ENCODE data around the gene NANOS1. TPM values are rescaled to one million over a fixed set of nuclear protein-coding genes. Genes with fewer than 3 reads are reported as not detected.

NANOS1 gene
- total and polyA plus RNA-seq, 9 of the 15 experiments (the other 6 are each of a cell fraction or from before 2014, with no cell fraction given) = 0.14 to 1.6 (median 0.83) TPM; not detected in 1

GRCh38 chr10:119061926-119062325, 32.4 kb downstream of the NANOS1 start:
- no peak overlapping the region for H3K9ac ChIP-seq (ENCODE audit: insufficient read depth in 1 of 2, low read depth in 2 of 2, low read length in 2 of 2)
- no peak overlapping the region for H3K4me2 ChIP-seq (ENCODE audit: insufficient read depth, low read length)
- TF ChIP-seq, protein P1, sequence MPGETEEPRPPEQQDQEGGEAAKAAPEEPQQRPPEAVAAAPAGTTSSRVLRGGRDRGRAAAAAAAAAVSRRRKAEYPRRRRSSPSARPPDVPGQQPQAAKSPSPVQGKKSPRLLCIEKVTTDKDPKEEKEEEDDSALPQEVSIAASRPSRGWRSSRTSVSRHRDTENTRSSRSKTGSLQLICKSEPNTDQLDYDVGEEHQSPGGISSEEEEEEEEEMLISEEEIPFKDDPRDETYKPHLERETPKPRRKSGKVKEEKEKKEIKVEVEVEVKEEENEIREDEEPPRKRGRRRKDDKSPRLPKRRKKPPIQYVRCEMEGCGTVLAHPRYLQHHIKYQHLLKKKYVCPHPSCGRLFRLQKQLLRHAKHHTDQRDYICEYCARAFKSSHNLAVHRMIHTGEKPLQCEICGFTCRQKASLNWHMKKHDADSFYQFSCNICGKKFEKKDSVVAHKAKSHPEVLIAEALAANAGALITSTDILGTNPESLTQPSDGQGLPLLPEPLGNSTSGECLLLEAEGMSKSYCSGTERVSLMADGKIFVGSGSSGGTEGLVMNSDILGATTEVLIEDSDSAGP (CRISPR knock-in tag; IDR thresholded peaks at IDR 0.05) = no peak
- 0 out of 2 replicates have a peak, but pooled peaks have one; percentile 10 for TF ChIP-seq POLR2A (conservative IDR thresholded peaks at IDR 0.05)
- intact Hi-C loops (cut with micrococcal nuclease) = no loop called here
- in situ Hi-C loops (cut with MboI) = no loop called here
- no peak overlapping the region for H3K4me3 ChIP-seq
- CTCF ChIA-PET (ENCODE audit: low intra/inter-chr PET ratio) = no interaction called here
- no peak overlapping the region for H2AFZ ChIP-seq (ENCODE audit: low read depth, low read length)
- POLR2A ChIA-PET = interaction anchor here (1.4 to 1.6 kb wide), 2 partner anchors 30 to 32 kb away, joined by 3 to 5 read pairs; partner anchors contain the start of gene NANOS1
- FAIRE-seq = no peak
- DNase-seq (ENCODE audit: extremely low read depth in 1 of 4, low spot score in 3 of 4) = no peak
- H4K20me1 ChIP-seq (replicated peaks; ENCODE audit: control insufficient read depth, insufficient read depth, low read length) = no peaks in the 10 kb centered on the region
- no peak for ATAC-seq
- BruUV-seq (replicated peaks) = TSS peak; percentile 3
- peaks cover 98% of the 10 kb centered on the region for H3K36me3 ChIP-seq (ENCODE audit: control insufficient read depth, insufficient read depth, low read length)
- WGBS (ENCODE audit: insufficient coverage, low coverage, missing lambda C conversion rate) = 92% methylated on average over 2 of the region's 2 CpGs
- H3K27ac ChIP-seq (ENCODE audit: extremely low read depth, low read depth, low read length) = no peak overlapping the region
- no peaks in the 10 kb centered on the region for H3K9me3 ChIP-seq (replicated peaks; ENCODE audit: control insufficient read depth, insufficient read depth, low read depth, low read length)
- H3K79me2 ChIP-seq (ENCODE audit: control insufficient read depth, insufficient read depth, low read length) = peaks cover 61% of the 10 kb centered on the region
- no peaks in the 10 kb centered on the region for H3K4me1 ChIP-seq (replicated peaks in 1 of 2; ENCODE audit: control insufficient read depth in 2 of 2, insufficient read depth in 2 of 2, low read length in 2 of 2)
- H3K9me1 ChIP-seq (ENCODE audit: control insufficient read depth, insufficient read depth, low read length) = no peaks in the 10 kb centered on the region
- H3K27me3 ChIP-seq (ENCODE audit: control insufficient read depth in 2 of 2, insufficient read depth in 2 of 2, low read length in 2 of 2) = no peaks in the 10 kb centered on the region

GRCh38 chr10:119070395-119071165, 41.1 kb downstream of the NANOS1 start:
- no peak for DNase-seq (ENCODE audit: extremely low read depth in 1 of 4, low spot score in 3 of 4)
- peaks cover 9% of the 10 kb centered on the region for H4K20me1 ChIP-seq (replicated peaks; ENCODE audit: control insufficient read depth, insufficient read depth, low read length)
- H2AFZ ChIP-seq (ENCODE audit: low read depth, low read length) = no peak overlapping the region
- H3K4me1 ChIP-seq (replicated peaks in 1 of 2; ENCODE audit: control insufficient read depth in 2 of 2, insufficient read depth in 2 of 2, low read length in 2 of 2) = no peaks in the 10 kb centered on the region; a peak in 1 of 5 replicates
- no peak for FAIRE-seq
- H3K9me3 ChIP-seq (replicated peaks; ENCODE audit: control insufficient read depth, insufficient read depth, low read depth, low read length) = no peaks in the 10 kb centered on the region
- intact Hi-C loops (cut with micrococcal nuclease) (no loop called here), in situ Hi-C loops (cut with MboI) (no loop called here)
- WGBS (ENCODE audit: insufficient coverage, low coverage, missing lambda C conversion rate) = 93% methylated on average over 7 of the region's 9 CpGs
- no peaks in the 10 kb centered on the region for H3K27me3 ChIP-seq (ENCODE audit: control insufficient read depth in 2 of 2, insufficient read depth in 2 of 2, low read length in 2 of 2)
- POLR2A ChIA-PET = interaction anchor here (0.6 to 1.6 kb wide), 2 partner anchors 8 to 20 kb away, joined by 4 to 9 read pairs; no protein-coding TSS in a partner anchor
- peaks cover 79% of the 10 kb centered on the region for H3K79me2 ChIP-seq (ENCODE audit: control insufficient read depth, insufficient read depth, low read length)
- no peak overlapping the region for H3K4me2 ChIP-seq (ENCODE audit: insufficient read depth, low read length)
- no peak for ATAC-seq
- BruUV-seq (replicated peaks) = no TSS peak
- no peak overlapping the region for H3K27ac ChIP-seq (ENCODE audit: extremely low read depth, low read depth, low read length)
- H3K9ac ChIP-seq (ENCODE audit: insufficient read depth in 1 of 2, low read depth in 2 of 2, low read length in 2 of 2) = no peak overlapping the region
- H3K36me3 ChIP-seq (ENCODE audit: control insufficient read depth, insufficient read depth, low read length) = peaks cover 86% of the 10 kb centered on the region
- no peak overlapping the region for H3K4me3 ChIP-seq
- CTCF ChIA-PET (ENCODE audit: low intra/inter-chr PET ratio) = no interaction called here
- no peaks in the 10 kb centered on the region for H3K9me1 ChIP-seq (ENCODE audit: control insufficient read depth, insufficient read depth, low read length)
- TF ChIP-seq SMARCC2 (IDR thresholded peaks at IDR 0.05; ENCODE audit: low read depth) (no peak), SRSF7 (optimal IDR thresholded peaks at IDR 0.05; ENCODE audit: low read depth, low read length) (no peak), IRF9 (tag; IDR thresholded peaks at IDR 0.05) (no peak), ZNF239 (CRISPR knock-in tag; IDR thresholded peaks at IDR 0.05) (no peak)
